NCI-H1092 (cell line): ENCODE measurements around the gene EXOSC6.
"Not testable (repeated sequence)": the region's sequence is repeated elsewhere in the genome, so short reads cannot be mapped to it uniquely, and the experiment has no call there.

Source experiments
- DNase-seq: peaks from one replicate; lab custom pipeline; 2025; lab: John Stamatoyannopoulos, UW

Gene EXOSC6

DNA sequence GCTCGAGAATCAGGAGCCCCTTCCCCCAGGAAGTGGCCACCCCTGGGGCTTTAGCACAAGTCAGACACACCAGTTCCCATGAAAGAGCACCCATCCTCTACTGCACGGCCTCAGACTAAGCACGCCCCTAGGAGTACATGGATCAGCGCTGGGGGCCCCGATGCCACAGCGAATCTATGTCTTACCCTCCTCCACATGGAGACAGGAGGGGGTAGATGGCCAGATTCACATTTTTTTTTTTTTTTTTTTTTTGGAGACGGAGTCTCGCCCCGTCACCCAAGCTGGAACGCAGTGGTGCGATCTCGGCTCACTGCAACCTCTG, 3.2 kb upstream of the EXOSC6 start:
- DNase-seq = no peak

DNA sequence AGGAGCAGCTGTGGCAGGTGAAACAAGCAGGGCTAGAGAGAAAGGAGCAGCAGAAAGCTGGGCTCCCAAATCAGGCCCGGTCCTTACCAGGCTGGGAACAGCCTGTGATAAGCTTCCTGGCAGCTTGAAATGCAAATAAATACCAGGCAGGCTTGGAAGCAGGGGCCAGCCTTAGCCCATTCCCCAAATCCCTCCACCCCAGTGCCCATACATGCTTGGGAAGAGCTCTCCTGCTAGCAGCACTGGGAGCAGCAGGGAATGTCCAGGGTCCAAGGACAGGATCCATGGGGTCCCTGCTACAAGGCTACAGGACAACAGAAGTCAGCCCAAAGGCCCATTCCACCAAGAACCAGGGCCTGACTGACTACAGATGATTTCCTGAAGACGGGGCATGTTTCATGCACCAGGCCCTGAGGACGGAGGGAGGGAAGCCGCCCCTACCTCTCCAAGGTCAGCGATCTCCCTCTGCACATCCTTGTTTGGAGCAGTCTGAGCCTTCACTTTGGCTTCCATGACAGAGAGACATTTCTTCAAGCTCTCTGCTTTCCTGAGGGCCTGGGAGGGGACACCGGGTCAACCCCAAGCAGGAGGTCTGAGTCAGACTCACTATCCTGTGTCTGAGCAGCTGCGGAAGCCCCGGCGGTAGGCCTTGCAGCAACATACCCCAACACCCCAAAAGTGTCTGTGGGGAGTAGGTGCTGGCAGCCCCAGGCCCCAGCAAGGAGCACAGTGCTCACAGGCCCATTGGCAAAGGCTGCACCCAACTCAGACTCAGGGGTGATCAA, 2.6 kb upstream of the EXOSC6 start:
- DNase-seq = no peak

DNA sequence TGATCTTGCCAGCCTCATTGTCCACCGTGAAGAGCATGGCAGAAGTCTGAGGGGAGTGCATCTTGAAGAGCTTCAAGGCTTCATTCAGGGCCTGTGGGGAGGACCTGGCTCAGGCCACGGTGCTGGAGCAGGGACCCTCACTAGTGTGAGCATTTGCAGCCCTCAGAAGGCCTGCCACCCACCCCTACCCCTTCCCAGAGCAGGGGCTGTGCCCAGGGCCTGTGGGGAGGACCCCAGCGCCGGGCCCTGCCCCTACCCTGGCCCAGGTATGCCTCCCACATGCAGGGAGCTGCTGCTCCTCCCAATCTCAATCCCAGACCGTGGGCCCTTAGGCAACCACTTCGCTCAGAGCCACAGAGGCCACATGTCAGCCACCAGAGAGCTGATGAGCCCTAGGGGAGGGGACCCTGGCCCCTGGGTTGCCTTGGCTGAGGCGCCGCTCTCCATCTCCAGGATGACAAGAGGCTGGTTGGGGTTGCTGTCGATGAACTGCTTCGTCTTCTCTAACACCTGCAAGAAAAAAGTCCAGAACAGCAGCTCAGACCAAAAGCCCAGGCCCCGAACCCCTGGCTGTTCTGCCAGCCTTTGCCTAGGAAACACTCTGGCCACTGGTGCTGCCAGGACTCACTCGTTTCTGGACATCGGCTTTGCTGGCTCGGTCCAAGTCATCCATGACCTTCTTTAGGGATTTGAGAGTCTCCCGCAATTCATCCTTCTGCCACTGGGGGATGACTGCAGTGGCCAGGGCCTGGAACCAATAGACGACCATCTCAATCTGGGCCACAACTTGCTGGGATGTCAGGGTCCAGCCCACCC, 1.8 kb upstream of the EXOSC6 start:
- no peak for DNase-seq

DNA sequence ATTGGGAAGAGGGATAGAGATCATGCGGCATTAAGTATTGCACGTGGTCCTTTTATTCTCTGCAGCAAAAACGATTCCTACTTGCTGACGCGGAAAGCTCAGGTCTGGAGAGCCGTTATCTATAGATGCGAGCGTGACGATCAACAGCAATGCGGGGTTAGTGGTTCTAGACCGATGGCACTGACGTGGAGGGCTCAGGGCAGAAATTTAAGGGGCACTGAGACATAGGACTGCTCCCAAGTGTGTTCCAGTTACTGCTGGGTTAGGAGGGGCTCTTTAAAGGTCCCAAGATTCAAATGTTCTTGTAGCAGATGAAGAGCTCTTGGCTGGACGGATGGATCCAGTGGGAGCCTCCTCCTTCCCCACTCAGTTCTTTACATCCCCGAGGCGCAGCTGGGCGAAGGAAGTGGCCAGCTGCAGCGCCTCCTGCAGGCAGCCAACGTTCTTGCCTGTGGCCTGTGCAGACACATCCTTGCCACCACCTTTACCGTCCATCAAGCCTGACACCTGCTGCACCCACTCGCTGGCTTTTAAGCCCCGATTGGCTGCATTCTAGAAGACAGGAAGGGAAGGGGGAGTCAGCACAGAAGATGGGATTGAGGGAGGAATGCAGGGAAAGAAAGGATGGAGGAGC, 732 bp upstream of the EXOSC6 start:
- no peak for DNase-seq

DNA sequence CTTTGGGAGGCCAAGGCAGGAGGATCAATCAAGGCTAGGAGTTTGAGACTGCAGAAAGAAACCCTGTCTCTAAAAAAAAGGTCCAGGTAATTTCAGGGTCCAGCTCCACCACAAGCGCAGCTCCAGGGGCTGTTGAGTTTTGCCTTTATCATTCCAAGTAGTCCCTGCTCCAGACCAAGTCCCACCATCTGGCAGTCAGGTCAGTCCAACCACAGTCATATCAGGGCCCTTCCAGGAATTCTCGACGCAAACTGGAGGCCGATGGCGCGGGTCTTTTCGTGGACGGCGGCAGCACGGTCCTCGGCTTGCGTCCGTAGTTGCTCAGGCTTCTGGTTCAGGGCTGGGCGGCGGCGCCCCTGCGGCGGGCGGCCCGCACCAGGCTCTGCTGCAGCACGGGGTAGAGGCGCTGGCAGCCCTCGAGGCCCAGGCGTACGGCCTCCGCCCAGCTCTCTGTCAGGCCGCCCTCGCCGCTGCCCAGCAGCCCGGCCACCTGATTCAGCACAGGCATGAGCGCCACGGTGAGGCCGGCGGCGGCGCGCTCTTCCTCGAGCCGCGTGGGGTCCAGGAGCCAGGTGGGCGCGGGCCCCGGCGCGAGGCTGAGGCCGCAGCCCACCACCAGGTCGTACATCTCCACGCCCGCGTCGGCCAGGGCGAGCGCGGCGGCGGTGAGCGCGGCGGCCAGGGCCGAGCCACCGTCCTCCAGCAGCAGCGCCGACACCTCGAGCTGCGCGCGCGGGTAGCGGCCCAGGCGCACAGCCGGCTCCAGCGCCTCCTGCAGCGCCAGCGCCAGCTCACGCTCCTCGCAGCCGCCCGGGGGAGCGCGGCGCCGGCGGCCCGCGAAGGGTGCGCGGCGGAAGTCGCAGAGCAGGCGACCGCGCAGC, 752 bp downstream of the EXOSC6 start:
- DNase-seq = no peak

DNA sequence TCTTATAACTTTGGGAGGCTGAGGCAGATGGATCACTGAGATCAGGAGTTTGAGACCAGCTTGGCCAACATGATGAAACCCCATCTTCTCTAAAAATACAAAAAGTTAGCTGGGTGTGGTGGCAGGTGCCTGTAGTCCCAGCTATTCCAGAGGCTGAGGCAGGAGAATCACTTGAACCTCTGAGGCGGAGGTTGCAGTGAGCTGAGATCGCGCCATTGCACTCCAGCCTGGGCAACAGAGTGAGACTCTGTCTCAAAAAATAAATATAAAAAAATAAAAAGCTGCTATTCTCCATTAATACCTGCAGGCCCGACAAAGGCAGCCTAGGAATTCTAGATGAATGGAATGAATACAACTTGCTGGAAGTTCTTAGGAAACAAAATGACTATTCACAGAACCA, 2.0 kb downstream of the EXOSC6 start:
- DNase-seq = not testable (repeated sequence)

DNA sequence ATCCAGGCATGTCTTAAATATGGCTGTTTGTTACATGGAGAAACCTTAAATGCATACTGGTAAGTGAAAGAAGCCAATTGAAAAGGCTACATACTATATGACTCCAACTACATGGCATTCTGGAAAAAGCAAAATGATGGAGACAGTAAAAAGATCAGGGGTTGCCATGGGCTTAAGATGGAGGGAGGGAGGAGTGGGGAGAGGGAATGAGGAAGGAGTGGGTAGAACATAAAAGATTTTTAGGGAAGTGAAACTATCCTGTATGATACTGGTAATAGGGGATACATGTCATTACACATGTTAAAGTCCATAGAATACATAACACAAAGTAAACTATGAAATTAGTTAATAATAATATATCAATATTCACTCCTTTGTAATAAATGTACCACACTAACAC, 13.0 kb downstream of the EXOSC6 start:
- not testable (repeated sequence) for DNase-seq

DNA sequence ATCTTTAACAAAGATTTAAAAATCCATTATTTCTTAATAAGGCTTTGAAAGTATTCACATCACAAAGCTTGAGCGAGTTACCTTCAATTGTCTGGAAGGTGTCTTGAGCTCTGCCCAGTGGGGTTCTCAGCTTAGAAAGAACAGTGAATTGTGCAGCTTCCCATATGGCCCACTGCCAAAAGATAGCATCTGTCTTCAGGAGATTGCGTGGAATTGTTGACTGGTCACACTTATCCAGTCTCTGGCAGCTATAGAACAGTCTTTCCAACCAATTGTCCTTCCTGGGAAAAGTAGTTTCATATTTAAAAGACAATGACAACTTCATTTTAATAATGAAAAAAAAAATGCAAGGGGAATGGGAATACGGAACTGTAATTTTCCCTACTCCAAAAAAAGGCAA, 19.9 kb downstream of the EXOSC6 start:
- DNase-seq = not testable (repeated sequence)

DNA sequence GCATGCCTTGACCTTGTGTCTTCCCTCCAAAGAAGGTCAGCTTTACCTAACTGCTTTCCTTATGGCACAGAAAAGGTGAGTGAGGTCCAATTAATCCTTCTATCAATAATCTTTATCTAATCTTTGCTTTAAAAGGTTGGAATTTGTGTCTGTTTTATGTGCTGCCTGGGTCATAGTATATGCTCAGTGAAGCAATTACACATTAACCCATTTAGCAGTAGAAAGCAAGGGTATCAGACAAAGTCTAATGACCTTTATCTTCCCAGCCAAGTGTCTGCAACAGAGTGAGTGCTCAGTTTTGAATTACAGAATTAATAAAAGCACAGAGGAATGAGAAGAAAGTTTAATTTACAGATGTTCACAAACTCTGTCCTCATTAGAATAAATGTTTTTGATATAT, 25.7 kb downstream of the EXOSC6 start:
- DNase-seq = not testable (repeated sequence)

DNA sequence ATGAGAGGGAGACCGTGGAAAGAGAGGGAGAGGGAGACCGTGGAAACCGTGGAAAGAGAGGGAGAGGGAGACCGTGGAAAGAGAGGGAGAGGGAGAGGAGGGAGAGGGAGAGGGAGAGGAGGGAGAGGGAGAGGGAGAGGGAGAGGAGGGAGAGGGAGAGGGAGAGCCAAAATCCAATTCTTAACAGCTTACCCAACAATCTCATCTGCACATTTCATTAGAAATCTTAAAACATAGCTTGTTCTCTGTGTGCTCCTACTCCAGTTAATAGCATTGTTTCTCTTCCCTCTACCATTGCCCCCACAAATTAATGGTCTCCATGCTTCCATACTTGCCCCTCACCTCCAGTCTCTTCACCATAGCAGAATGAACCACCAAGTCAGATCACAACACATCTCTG, 26.3 kb downstream of the EXOSC6 start:
- not testable (repeated sequence) for DNase-seq

DNA sequence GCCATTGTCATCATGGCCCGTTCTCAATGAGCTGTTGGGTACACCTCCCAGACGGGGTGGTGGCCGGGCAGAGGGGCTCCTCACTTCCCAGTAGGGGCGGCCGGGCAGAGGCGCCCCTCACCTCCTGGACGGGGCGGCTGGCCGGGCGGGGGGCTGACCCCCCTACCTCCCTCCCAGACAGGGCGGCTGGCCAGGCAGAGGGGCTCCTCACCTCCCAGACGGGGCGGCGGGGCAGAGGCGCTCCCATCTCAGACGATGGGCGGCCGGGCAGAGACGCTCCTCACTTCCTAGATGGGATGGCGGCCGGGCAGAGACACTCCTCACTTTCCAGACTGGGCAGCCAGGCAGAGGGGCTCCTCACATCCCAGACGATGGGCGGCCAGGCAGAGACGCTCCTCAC, 27.1 kb downstream of the EXOSC6 start:
- not testable (repeated sequence) for DNase-seq

DNA sequence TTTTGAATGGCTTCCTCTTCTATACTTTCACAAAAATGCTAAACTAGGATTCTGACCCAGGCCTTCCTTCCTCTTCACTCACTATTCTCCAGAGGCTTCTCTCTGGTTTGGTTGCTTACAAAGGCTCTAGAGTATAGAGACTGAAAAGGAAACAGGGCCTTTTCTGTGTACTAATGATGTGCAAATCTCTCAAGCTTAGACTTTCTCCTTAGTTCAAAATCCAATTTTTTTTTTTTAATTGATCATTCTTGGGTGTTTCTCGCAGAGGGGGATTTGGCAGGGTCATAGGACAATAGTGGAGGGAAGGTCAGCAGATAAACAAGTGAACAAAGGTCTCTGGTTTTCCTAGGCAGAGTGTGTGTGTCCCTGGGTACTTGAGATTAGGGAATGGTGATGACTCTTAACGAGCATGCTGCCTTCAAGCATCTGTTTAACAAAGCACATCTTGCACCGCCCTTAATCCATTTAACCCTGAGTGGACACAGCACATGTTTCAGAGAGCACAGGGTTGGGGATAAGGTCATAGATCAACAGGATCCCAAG, 27.7 kb downstream of the EXOSC6 start:
- not testable (repeated sequence) for DNase-seq

DNA sequence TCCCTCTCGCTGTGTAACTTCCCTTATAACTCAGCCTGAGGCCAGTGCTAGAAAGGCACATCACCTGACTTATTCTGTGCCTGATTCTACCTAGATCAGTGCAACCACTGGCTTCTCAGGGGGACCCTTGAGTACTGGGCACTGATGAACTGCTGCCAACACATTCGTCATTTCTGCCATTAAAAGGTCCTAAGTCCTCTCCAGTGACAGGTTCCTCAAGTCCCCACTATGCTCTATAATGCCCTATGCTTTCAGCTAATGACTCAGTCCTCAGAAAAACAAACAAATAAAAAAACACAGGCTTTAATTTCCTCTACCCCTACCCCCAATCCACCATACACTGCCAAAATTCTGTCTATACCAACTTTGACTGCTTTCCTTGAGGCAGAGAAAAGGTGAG, 28.5 kb downstream of the EXOSC6 start:
- DNase-seq = not testable (repeated sequence)

DNA sequence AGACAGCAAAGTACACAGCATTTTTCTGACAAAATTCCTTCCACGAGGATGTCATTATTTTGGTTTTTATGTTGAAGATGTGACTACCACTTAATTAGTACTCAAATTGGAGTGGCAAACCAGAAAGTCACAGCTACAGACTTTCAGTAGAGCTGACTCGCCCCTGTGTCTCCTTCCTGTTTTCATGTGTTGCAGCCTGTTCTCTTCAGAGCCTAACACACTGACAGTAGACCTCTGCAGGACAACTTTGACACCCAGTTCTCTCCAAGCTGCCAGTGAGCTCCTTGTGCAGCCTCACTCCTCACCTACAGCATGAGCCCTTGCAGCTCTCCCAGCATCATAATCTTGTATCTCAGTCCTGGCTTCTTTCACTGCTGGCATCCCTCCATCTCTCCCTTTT, 29.2 kb downstream of the EXOSC6 start:
- not testable (repeated sequence) for DNase-seq

DNA sequence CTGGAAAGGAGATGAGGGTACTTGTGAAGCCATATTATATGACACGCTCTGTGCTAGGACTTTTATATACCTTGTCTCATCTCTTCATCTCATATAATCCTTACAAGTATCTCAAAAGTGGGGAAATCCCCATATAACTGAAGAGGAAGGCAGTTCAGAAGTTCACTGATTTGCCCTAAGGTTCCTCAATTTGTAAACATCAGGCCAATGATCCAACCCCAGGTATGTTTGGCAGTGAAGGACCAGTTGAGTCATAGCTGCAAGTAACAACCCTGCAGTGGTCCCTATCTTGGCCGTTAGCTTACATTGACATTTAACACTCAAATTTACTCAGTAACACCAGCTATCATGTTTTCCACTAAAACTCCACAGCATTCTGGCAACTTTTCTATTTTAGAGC, 33.2 kb downstream of the EXOSC6 start:
- DNase-seq = not testable (repeated sequence)

DNA sequence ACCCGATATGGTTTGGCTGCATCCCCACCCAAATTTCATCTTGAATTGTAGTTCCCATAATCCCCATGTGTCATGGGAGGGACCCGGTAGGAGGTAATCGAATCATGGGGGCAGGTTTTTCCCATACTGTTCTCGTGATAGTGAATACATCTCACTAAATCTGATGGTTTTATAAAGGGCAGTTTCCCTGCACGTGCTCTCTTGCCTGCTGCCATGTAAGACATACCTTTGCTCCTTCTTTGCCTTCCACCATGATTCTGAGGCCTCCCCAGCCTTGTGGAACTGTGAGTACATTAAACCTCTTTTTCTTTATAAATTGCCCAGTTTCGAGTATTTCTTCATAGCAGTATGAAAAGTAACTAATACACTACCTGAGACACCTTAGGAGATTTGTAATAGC, 45.4 kb downstream of the EXOSC6 start:
- not testable (repeated sequence) for DNase-seq

DNA sequence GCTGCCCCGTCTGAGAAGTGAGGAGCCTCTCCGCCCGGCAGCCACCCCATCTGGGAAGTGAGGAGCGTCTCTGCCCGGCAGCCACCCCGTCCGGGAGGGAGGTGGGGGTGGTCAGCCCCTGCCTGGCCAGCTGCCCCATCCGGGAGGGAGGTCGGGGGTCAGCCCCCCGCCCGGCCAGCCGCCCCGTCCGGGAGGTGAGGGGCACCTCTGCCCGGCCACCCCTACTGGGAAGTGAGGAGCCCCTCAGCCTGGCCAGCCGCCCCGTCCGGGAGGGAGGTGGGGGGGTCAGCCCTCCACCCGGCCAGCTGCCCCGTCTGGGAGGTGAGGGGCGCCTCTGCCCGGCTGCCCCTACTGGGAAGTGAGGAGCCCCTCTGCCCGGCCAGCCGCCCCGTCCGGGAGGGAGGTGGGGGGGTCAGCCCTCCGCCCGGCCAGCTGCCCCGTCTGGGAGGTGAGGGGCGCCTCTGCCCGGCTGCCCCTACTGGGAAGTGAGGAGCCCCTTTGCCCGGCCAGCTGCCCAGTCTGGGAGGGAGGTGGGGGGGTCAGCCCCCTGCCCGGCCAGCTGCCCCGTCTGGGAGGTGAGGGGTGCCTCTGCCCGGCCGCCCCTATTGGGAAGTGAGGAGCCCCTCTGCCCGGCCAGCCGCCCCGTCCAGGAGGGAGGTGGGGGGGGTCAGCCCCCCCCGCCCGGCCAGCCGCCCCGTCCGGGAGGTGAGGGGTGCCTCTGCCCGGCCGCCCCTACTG, 46.9 kb downstream of the EXOSC6 start:
- DNase-seq = not testable (repeated sequence)

DNA sequence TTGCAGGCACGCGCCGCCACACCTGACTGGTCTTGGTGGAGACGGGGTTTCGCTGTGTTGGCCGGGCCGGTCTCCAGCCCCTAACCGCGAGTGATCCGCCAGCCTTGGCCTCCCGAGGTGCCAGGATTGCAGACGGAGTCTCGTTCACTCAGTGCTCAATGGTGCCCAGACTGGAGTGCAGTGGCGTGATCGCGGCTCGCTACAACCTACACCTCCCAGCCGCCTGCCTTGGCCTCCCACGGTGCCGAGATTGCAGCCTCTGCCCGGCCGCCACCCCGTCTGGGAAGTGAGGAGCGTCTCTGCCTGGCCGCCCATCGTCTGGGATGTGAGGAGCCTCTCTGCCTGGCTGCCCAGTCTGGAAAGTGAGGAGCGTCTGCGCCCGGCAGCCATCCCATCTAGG, 47.7 kb downstream of the EXOSC6 start:
- not testable (repeated sequence) for DNase-seq

DNA sequence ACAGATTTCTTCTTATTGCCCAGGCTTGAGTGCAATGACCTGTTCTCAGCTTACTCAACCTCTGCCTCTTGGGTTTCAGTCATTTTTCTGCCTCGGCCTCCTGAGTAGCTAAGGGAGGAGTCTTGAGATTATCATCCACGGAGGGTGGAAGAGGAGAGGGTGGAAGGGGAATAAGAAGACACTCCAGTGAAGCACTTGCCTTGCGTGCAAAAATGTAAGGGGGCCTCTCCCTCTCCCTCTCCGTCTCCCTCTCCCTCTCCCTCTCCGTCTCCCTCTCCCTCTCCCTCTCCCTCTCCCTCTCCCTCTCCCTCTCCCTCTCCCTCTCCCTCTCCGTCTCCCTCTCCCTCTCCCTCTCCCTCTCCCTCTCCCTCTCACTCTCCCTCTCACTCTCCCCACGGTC, 48.2 kb downstream of the EXOSC6 start:
- not testable (repeated sequence) for DNase-seq

DNA sequence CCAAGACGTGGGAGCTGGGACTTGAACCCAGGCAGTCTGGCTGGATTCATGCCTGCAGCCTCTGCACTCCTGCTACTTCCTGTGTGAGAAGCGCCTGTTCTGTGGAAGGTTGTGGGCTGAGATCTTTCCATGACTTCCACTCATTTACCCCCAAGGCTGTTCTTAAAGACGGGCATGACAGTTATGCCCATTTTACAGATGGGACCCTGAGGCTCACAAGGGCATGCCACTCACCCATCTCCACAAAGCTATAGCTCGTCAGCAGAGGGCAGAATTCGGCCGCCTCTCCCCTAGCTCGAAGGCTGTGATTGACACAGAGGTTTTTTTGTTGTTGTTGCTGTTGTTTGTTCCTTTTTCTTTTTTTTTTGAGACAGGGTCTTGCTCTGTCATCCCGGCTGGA, 51.7 kb downstream of the EXOSC6 start:
- not testable (repeated sequence) for DNase-seq

DNA sequence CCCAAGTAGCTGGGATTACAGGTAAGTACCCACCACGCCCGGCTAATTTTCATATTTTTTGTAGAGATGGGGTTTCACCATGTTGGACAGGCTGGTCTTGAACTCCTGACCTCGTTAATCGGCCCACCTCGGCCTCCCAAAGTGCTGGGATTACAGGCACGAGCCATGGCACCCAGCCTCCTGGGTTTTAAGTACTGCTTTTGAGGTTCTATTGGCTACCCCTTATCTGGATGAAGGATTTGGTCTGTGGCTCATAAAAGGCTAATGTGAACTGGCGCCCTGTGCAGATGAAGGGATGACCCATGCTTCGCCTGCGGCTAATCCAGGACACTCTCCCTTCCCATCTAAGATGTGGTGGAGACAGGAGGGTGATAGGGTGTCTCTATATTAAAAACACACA, 52.6 kb downstream of the EXOSC6 start:
- DNase-seq = not testable (repeated sequence)
